ENCODE measurements around the gene MYO1E. TPM values are rescaled to one million over a fixed set of nuclear protein-coding genes. Genes with fewer than 3 reads are reported as not detected.

MYO1E gene
- total RNA-seq, 1 experiment from 2014 or later, result 83.6 TPM

- H3K4me1 Mint-ChIP-seq, result peaks cover 19% of the 10 kb centered on the region
- CTCF ChIA-PET, result interaction anchor here (1.3 to 4.0 kb wide), 4 partner anchors 29 to 362 kb away, joined by 4 to 20 read pairs (median 5); no protein-coding TSS in a partner anchor
Observed at GRCh38 chr15:59166601-59167265, 205.9 kb downstream of the MYO1E start.

DNA sequence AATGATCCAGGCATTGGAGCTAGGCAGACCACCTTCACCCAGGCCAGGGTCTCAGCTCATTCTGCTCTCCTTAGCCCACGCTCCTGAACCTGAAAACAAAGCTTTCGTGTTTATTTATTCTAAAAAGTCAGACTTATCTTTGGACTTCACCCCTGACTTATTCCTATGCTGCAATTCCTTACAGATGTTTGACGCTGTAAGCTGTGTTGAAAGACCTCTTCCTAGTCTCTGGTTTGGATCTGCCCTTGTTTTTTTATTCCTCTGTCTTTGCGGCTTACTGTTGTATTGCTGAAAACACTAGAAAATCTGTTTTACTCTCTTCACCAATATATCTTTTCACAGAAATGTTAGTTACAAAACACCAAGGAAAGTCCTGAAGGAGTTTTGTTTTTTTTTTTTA lies 206.5 kb downstream of the MYO1E start:
- CTCF ChIA-PET, result interaction anchor here (0.5 to 4.0 kb wide), 6 partner anchors 9 to 402 kb away, joined by 4 to 20 read pairs (median 4); no protein-coding TSS in a partner anchor
- H3K27ac Mint-ChIP-seq, result peak overlapping the region; percentile 63
- DNase-seq (ENCODE audit: low spot score), result no peak

More at GRCh38 chr15:59166601-59167265, 205.9 kb downstream of the MYO1E start:
- Mint-ChIP-seq H3K36me3 (peaks cover 23% of the 10 kb centered on the region), H3K4me3 (no peak overlapping the region), H3K9me3 (peaks cover 4% of the 10 kb centered on the region), H3K27ac (peak overlapping the region; percentile 63), H3K27me3 (ENCODE audit: low read depth) (no peaks in the 10 kb centered on the region)
- ATAC-seq (no peak), DNase-seq (ENCODE audit: low spot score) (no peak)
- TF ChIP-seq RORB (CRISPR knock-in tag; IDR thresholded peaks at IDR 0.05), result no peak
- no peak for TF ChIP-seq CTCF (IDR thresholded peaks at IDR 0.05)
- TF ChIP-seq ZNF671 (CRISPR knock-in tag; IDR thresholded peaks at IDR 0.05), result no peak
- TF ChIP-seq FOXK1 (CRISPR knock-in tag; IDR thresholded peaks at IDR 0.05), result no peak
- TF ChIP-seq ZNF396 (CRISPR knock-in tag; IDR thresholded peaks at IDR 0.05; ENCODE audit: borderline replicate concordance), result no peak
- TF ChIP-seq ZBTB43 (CRISPR knock-in tag; IDR thresholded peaks at IDR 0.05), result no peak
- TF ChIP-seq TCF7 (CRISPR knock-in tag; IDR thresholded peaks at IDR 0.05; ENCODE audit: low read depth), result no peak
- POLR2A ChIA-PET, result no interaction called here

More for the DNA sequence above, 206.5 kb downstream of the MYO1E start:
- Mint-ChIP-seq H3K27me3 (ENCODE audit: low read depth) (no peaks in the 10 kb centered on the region), H3K36me3 (peaks cover 20% of the 10 kb centered on the region), H3K4me1 (peaks cover 22% of the 10 kb centered on the region), H3K9me3 (peaks cover 4% of the 10 kb centered on the region), H3K4me3 (no peak overlapping the region)
- POLR2A ChIA-PET, result no interaction called here
- no peak for TF ChIP-seq NFATC4 (CRISPR knock-in tag; IDR thresholded peaks at IDR 0.05)
- TF ChIP-seq MLX (CRISPR knock-in tag; IDR thresholded peaks at IDR 0.05), result no peak
- TF ChIP-seq OVOL2 (CRISPR knock-in tag; IDR thresholded peaks at IDR 0.05; ENCODE audit: borderline replicate concordance), result no peak
- TF ChIP-seq ETV6 (CRISPR knock-in tag; IDR thresholded peaks at IDR 0.05), result no peak
- no peak for TF ChIP-seq JAZF1 (CRISPR knock-in tag; IDR thresholded peaks at IDR 0.05)
- no peak for TF ChIP-seq TP53 (CRISPR knock-in tag; IDR thresholded peaks at IDR 0.05)
- TF ChIP-seq, protein P1, sequence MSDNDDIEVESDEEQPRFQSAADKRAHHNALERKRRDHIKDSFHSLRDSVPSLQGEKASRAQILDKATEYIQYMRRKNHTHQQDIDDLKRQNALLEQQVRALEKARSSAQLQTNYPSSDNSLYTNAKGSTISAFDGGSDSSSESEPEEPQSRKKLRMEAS (CRISPR knock-in tag; IDR thresholded peaks at IDR 0.05), result no peak
- TF ChIP-seq, protein P2, sequence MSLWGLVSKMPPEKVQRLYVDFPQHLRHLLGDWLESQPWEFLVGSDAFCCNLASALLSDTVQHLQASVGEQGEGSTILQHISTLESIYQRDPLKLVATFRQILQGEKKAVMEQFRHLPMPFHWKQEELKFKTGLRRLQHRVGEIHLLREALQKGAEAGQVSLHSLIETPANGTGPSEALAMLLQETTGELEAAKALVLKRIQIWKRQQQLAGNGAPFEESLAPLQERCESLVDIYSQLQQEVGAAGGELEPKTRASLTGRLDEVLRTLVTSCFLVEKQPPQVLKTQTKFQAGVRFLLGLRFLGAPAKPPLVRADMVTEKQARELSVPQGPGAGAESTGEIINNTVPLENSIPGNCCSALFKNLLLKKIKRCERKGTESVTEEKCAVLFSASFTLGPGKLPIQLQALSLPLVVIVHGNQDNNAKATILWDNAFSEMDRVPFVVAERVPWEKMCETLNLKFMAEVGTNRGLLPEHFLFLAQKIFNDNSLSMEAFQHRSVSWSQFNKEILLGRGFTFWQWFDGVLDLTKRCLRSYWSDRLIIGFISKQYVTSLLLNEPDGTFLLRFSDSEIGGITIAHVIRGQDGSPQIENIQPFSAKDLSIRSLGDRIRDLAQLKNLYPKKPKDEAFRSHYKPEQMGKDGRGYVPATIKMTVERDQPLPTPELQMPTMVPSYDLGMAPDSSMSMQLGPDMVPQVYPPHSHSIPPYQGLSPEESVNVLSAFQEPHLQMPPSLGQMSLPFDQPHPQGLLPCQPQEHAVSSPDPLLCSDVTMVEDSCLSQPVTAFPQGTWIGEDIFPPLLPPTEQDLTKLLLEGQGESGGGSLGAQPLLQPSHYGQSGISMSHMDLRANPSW (CRISPR knock-in tag; conservative IDR thresholded peaks at IDR 0.05; ENCODE audit: low read depth), result no peak
- TF ChIP-seq, protein P3, sequence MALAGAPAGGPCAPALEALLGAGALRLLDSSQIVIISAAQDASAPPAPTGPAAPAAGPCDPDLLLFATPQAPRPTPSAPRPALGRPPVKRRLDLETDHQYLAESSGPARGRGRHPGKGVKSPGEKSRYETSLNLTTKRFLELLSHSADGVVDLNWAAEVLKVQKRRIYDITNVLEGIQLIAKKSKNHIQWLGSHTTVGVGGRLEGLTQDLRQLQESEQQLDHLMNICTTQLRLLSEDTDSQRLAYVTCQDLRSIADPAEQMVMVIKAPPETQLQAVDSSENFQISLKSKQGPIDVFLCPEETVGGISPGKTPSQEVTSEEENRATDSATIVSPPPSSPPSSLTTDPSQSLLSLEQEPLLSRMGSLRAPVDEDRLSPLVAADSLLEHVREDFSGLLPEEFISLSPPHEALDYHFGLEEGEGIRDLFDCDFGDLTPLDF (CRISPR knock-in tag; IDR thresholded peaks at IDR 0.05), result no peak
- no peak for TF ChIP-seq SOX15 (CRISPR knock-in tag; IDR thresholded peaks at IDR 0.05)
- TF ChIP-seq ZBTB43 (CRISPR knock-in tag; IDR thresholded peaks at IDR 0.05), result no peak
- no peak for TF ChIP-seq FOXP4 (CRISPR knock-in tag; IDR thresholded peaks at IDR 0.05)
- TF ChIP-seq KAT7 (CRISPR knock-in tag; IDR thresholded peaks at IDR 0.05; ENCODE audit: borderline replicate concordance), result no peak
- no peak for TF ChIP-seq ZNF138 (CRISPR knock-in tag; conservative IDR thresholded peaks at IDR 0.05)
- no peak for ATAC-seq
